Heart left ventricle (tissue), 13 donors: Measurements from ENCODE around the gene PARVA.

ENCODE experiments used
- POLR2A ChIP-seq, 2 donors: fragments of 450-650 bp; IDR thresholded peaks; one replicate each; pipeline ENCODE4 v1.6.1; 2017; ENCODE audit warnings: antibody characterized with exemption in 2 of 2, mild to moderate bottlenecking in 2 of 2, moderate library complexity in 2 of 2
- TF ChIP-seq, protein P1 (sequence below), 12 donors: fragments of 200-600 bp; sonication (generic) in 4 of 12; IDR thresholded peaks; one replicate each; pipeline versions ENCODE4 v1.5.0 to v1.8.0; 2018 to 2022; ENCODE audit warnings: antibody characterized with exemption in 12 of 12, mild to moderate bottlenecking in 5 of 12
- donor health status: ischemic (EF 13 %, LVEDD 7.1; RV severe dilation, severe dysfunction).
- donor health status: DM: no; HTN: yes; CAD: no.
- donor health status: DM: no; HTN: no; CAD: no.
- donor health status: ischemic (EF 25% LVEDD 6.9; RV normal size, moderate dysfunction).
- donor health status: ischemic (EF 25% LVEDD 5.7; RV mildly dilated, moderate dysfunction).
- donor health status: ischemic (EF 35%, LVEDD 5.7; RV mildly dilated, moderate dysfunction).
- donor health status: nonischemic (EF 11% LVEDD 7.7; RV severe dilation, severe dysfunction).
- donor health status: DM: yes; HTN: yes; CAD: no.
- donor health status: PGD.
- donor health status: ischemic (EF 29% LVEDD 5.4; RV normal size, mild dysfunction).
- donor health status: nonischemic (EF 23%, LVEDD 6.1; RV moderate dilation, normal function).

DNA sequence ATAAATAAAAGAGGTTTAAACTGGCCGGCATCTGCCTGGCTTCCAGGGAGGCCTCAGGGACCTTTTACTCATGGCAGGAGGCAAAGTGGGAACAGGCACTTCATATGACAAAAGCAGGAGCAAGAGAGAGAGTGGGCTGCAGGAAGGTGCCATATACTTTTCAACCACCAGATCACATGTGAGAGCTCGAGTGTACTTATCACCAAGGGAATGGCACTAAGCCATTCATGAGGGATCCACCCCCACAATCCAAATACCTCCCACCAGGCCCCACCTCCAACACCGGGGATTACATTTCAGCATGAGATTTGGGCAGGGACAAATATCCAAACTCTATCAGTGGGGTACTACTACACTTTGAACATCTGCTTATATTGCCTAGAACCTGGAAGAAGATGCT is 126.5 kb downstream of the PARVA start:
- TF ChIP-seq, protein P1, sequence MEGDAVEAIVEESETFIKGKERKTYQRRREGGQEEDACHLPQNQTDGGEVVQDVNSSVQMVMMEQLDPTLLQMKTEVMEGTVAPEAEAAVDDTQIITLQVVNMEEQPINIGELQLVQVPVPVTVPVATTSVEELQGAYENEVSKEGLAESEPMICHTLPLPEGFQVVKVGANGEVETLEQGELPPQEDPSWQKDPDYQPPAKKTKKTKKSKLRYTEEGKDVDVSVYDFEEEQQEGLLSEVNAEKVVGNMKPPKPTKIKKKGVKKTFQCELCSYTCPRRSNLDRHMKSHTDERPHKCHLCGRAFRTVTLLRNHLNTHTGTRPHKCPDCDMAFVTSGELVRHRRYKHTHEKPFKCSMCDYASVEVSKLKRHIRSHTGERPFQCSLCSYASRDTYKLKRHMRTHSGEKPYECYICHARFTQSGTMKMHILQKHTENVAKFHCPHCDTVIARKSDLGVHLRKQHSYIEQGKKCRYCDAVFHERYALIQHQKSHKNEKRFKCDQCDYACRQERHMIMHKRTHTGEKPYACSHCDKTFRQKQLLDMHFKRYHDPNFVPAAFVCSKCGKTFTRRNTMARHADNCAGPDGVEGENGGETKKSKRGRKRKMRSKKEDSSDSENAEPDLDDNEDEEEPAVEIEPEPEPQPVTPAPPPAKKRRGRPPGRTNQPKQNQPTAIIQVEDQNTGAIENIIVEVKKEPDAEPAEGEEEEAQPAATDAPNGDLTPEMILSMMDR (IDR thresholded peaks at IDR 0.05): peak in 1 of 12 donors; percentile 6
- no peak for TF ChIP-seq POLR2A (IDR thresholded peaks at IDR 0.05)
